H1 (cell line): ENCODE measurements around the gene OTOS. TPM values are rescaled to one million over a fixed set of nuclear protein-coding genes. Genes with fewer than 3 reads are reported as not detected.

Experiments
- EGR1 ChIP-seq: IDR thresholded peaks from 2 replicates; pipeline ENCODE4 v1.6.1; 2011; ENCODE audit warnings: low read depth, low read length, borderline replicate concordance
- POLR2AphosphoS5 ChIP-seq: IDR thresholded peaks from 2 replicates; pipeline ENCODE4 v1.6.1; 2011; ENCODE audit warnings: low read depth, low read length
- RBBP5 ChIP-seq: IDR thresholded peaks from 2 replicates; pipeline ENCODE4 v1.7.1; 2012; ENCODE audit warnings: low read depth, mild to moderate bottlenecking, inconsistent platforms, low read length, moderate library complexity, borderline replicate concordance
- RXRA ChIP-seq: IDR thresholded peaks from 2 replicates; pipeline ENCODE4 v1.6.1; 2011; ENCODE audit warnings: low read depth, mild to moderate bottlenecking, low read length, moderate library complexity; ENCODE audit not compliant: insufficient read depth
- SP4 ChIP-seq: IDR thresholded peaks from 2 replicates; pipeline ENCODE4 v1.6.1; 2012; ENCODE audit warnings: low read length, inconsistent platforms
- TBP ChIP-seq: IDR thresholded peaks from 2 replicates; pipeline ENCODE4 v1.6.1; 2011; ENCODE audit warnings: low read depth, low read length, improper control_type of control experiment
- TEAD4 ChIP-seq: IDR thresholded peaks from 2 replicates; pipeline ENCODE4 v1.6.1; 2012; ENCODE audit warnings: low read depth, low read length, inconsistent platforms, mixed read lengths
- polyA plus RNA-seq, 7 experiments: library from polyadenylated mRNA; depleted of rRNA in 3 of 7; stranded (reverse) in 5 of 7; unstranded in 2 of 7; fragments of >200 nt in 5 of 7; fragments of 200-250 nt in 2 of 7; gene quantifications; 1 replicate in 5 of 7; 2 replicates in 1 of 7; 4 replicates in 1 of 7; pipeline versions ENCODE4 v1.2.1 to v1.2.3, GENCODE V29; 2011 to 2013; ENCODE audit warnings: missing spikeins in 2 of 7, mixed read lengths in 2 of 7
- total RNA-seq: library from RNA; stranded (reverse); fragmentation: NEBNext Ultra II Directional; extraction: Animal tissue kit (Norgen Biotek cat#: 25700); gene quantifications from 2 replicates; pipeline ENCODE4 v1.2.1, GENCODE V29; 2021

The OTOS gene
- total and polyA plus RNA-seq, 2 of the 8 experiments (the other 6 are each of a cell fraction or from before 2014, with no cell fraction given) = 0.17 TPM; not detected in 1

- TF ChIP-seq RXRA = no peak
- no peak for TF ChIP-seq SP4
- TF ChIP-seq EGR1 = no peak
- TF ChIP-seq RBBP5 = no peak
- no peak for TF ChIP-seq TEAD4
- TF ChIP-seq POLR2AphosphoS5 = peak; percentile 25; the same call in 1 of the 2 replicates
- TF ChIP-seq TBP = no peak
Observed at GRCh38 chr2:240131941-240132650, 8.4 kb downstream of the OTOS start (continued).
